Muscle of leg (tissue), 11 donors: ENCODE data around the gene ATF7. TPM values are rescaled to one million over a fixed set of nuclear protein-coding genes. Genes with fewer than 3 reads are reported as not detected.
"Not testable (repeated sequence)": the region's sequence is repeated elsewhere in the genome, so short reads cannot be mapped to it uniquely, and the experiment has no call there.

Experiments
- DNase-seq: peaks from one replicate; pipeline ENCODE4 v3.0.0; 2013
- H3K27ac ChIP-seq: one replicate; pipeline ENCODE4 v1.5.1; 2013; ENCODE audit warnings: mild to moderate bottlenecking, low read length, control low read depth
- H3K27me3 ChIP-seq: one replicate; pipeline ENCODE4 v1.6.1; 2013; ENCODE audit warnings: low read length; ENCODE audit not compliant: control insufficient read depth, insufficient read depth
- H3K36me3 ChIP-seq: one replicate; pipeline ENCODE4 v1.6.1; 2013; ENCODE audit warnings: low read length; ENCODE audit not compliant: control insufficient read depth, insufficient read depth
- H3K4me1 ChIP-seq: one replicate; pipeline ENCODE4 v1.6.1; 2013; ENCODE audit warnings: low read length; ENCODE audit not compliant: control insufficient read depth, insufficient read depth
- H3K4me3 ChIP-seq: one replicate; pipeline ENCODE4 v1.5.1; 2013; ENCODE audit warnings: low read length, control low read depth
- H3K9me3 ChIP-seq: replicated peaks from 2 replicates; pipeline ENCODE4 v1.6.1; 2013; ENCODE audit warnings: low read depth, low read length; ENCODE audit not compliant: control insufficient read depth
- WGBS: methylation state at CpG from one replicate; pipeline ENCODE4 v1.1.5; 2013; ENCODE audit warnings: missing lambda C conversion rate; ENCODE audit not compliant: insufficient coverage; 5-methylcytosine and 5-hydroxymethylcytosine counted together
- polyA plus RNA-seq, 8 donors: library from polyadenylated mRNA; unstranded; fragments of 120-200 nt; gene quantifications; one replicate each; pipeline versions ENCODE4 v1.2.1 to v1.2.3, GENCODE V29; 2013; ENCODE audit warnings: inconsistent platforms in 1 of 8, low replicate concordance in 1 of 8; ENCODE audit not compliant: insufficient read length in 8 of 8, insufficient read depth in 1 of 8
- total RNA-seq: library from RNA; stranded (reverse); fragments of 120-200 nt; gene quantifications from one replicate; pipeline ENCODE4 v1.2.4, GENCODE V29; 2013

The ATF7 gene
- total and polyA plus RNA-seq, 9 donors, result 18.8 to 53.5 (median 46.3) TPM

DNA sequence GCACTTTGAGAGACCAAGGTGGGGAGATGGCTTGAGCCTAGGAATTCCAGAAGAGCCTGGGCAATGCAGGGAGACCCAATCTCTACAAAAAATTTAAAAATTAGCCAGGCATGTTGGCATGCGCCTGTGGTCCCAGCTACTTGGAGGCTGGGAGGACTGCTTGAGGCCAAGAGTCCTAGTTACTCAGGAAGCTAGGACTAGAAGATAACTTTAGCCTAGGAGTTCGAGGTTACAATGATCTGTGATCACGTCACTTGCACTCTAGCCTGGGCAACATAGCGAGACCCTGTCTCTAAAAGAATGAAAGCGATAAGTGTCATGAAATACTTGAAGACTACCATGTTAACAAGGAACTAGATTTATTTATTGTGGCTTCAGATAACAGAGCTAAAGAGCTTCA, 3.5 kb downstream of the ATF7 start:
- no peaks in the 10 kb centered on the region for H3K27me3 ChIP-seq
- H3K4me3 ChIP-seq, result no peak overlapping the region
- no peaks in the 10 kb centered on the region for H3K9me3 ChIP-seq
- H3K27ac ChIP-seq, result peak overlapping the region; percentile 97
- H3K36me3 ChIP-seq, result no peaks in the 10 kb centered on the region
- H3K4me1 ChIP-seq, result peaks cover 12% of the 10 kb centered on the region
- DNase-seq, result no peak
- WGBS, result 89% methylated on average over 4 of the region's 5 CpGs

GRCh38 chr12:53618275-53618674, 7.9 kb downstream of the ATF7 start:
- Histone ChIP-seq H3K4me1 (peaks cover 3% of the 10 kb centered on the region), H3K36me3 (peaks cover 10% of the 10 kb centered on the region), H3K27me3 (no peaks in the 10 kb centered on the region), H3K27ac (peak overlapping the region; percentile 47), H3K9me3 (no peaks in the 10 kb centered on the region), H3K4me3 (no peak overlapping the region)
- WGBS, result no CpG with 5 or more reads among the region's 3 CpGs
- DNase-seq, result no peak

DNA sequence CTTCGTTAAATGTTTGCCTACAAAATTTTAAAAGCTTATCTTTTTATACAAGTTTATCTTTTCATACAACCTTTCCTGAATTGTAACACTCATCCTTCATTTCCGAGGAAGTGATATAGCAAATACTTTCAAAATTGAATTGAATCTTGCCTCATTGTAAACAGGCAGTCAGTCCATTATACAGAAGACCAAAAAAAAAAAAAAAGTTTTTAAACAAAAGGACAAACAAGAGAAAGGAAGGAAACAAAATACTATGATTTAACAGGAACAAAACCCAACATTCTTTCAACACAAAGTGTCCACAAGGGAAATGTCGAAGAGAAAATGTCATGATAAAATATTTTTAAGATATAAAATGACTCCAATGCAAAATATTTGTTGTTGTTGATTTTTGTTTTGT, 8.5 kb downstream of the ATF7 start:
- Histone ChIP-seq H3K9me3 (no peaks in the 10 kb centered on the region), H3K27ac (no peak overlapping the region), H3K27me3 (no peaks in the 10 kb centered on the region), H3K36me3 (peaks cover 10% of the 10 kb centered on the region), H3K4me3 (no peak overlapping the region), H3K4me1 (peaks cover 2% of the 10 kb centered on the region)
- WGBS, result no CpG with 5 or more reads among the region's 3 CpGs
- DNase-seq, result no peak

DNA sequence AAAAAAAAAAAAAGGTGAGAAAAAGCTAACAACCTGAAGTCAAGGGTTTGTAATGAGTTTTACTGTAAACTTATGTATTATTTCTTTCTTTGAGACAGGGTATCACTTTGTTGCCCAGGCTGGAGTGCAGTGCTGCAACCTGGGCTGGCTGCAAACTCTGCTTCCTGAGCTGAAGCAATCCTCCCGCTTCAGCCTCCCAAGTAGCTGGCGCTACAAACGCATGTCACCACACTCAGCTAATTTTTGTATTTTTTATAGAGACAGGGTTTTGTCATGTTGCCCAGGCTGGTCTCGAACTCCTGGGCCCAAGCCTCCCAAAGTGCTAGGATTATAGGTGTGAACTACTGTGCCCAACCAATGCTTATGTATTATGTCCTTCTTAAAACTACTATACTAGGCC, 9.2 kb downstream of the ATF7 start:
- H3K36me3 ChIP-seq, result peaks cover 10% of the 10 kb centered on the region
- H3K9me3 ChIP-seq, result no peaks in the 10 kb centered on the region
- no peak overlapping the region for H3K27ac ChIP-seq
- no peak for DNase-seq
- H3K27me3 ChIP-seq, result no peaks in the 10 kb centered on the region
- H3K4me3 ChIP-seq, result no peak overlapping the region
- WGBS, result no CpG with 5 or more reads among the region's 4 CpGs
- H3K4me1 ChIP-seq, result no peaks in the 10 kb centered on the region

DNA sequence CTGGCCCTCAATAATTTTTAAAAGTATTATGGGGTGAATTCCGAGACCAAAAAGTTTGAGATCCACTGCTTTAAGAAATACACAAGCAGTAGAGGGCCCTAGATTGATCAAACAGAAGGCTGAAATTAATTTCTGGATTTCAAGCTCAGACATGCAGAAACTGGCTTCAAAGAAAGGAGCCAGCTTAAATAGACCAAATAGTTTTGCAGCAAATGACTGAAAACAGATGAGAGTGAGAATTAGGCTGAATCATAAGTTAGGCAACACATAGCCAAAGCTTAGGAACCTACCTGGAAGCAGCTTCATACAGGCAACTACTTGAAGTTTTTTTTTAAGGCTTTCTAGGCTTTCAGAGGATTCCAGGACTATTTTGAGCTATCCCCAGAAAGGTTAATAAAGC, 12.4 kb downstream of the ATF7 start:
- Histone ChIP-seq H3K27me3 (no peaks in the 10 kb centered on the region), H3K4me1 (no peaks in the 10 kb centered on the region), H3K36me3 (peaks cover 16% of the 10 kb centered on the region), H3K27ac (no peak overlapping the region), H3K9me3 (no peaks in the 10 kb centered on the region), H3K4me3 (no peak overlapping the region)
- DNase-seq, result no peak
- WGBS, result no CpG with 5 or more reads among the region's 1 CpG

- Histone ChIP-seq H3K9me3 (no peaks in the 10 kb centered on the region), H3K27ac (no peak overlapping the region), H3K27me3 (no peaks in the 10 kb centered on the region), H3K36me3 (peaks cover 19% of the 10 kb centered on the region), H3K4me1 (no peaks in the 10 kb centered on the region), H3K4me3 (no peak overlapping the region)
- no peak for DNase-seq
- WGBS, result no CpG with 5 or more reads among the region's 2 CpGs
Measured at GRCh38 chr12:53612978-53613377, 13.2 kb downstream of the ATF7 start.

GRCh38 chr12:53611304-53611703, 14.9 kb downstream of the ATF7 start:
- H3K27ac ChIP-seq, result no peak overlapping the region
- no peaks in the 10 kb centered on the region for H3K4me1 ChIP-seq
- WGBS, result 94% methylated on average over 4 of the region's 8 CpGs
- no peak overlapping the region for H3K4me3 ChIP-seq
- no peak for DNase-seq
- peaks cover 16% of the 10 kb centered on the region for H3K36me3 ChIP-seq
- H3K27me3 ChIP-seq, result no peaks in the 10 kb centered on the region
- H3K9me3 ChIP-seq, result no peaks in the 10 kb centered on the region

GRCh38 chr12:53606688-53607087, 19.5 kb downstream of the ATF7 start:
- not testable (repeated sequence) for H3K27me3 ChIP-seq, H3K9me3 ChIP-seq, H3K4me1 ChIP-seq, DNase-seq, H3K36me3 ChIP-seq, H3K27ac ChIP-seq, H3K4me3 ChIP-seq
- no CpG with 5 or more reads among the region's 5 CpGs for WGBS

DNA sequence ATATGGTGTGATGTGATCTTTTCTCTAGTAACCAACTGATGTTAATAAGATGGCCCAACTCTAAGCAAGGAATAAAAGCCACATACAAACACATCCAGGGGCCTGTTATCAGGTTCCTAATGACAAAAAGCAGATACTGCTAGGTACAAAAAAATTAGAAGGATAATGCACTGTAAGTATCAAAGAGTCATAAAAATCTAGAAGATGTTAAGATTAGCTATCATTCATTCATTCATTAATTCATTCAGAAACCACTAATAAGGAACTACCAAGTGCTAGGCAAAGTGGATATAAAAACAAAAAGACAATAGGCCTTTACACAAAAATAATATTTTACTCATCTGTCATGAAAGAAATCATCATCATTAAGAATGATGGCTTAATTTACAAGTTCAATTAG, 21.6 kb downstream of the ATF7 start:
- no peak for DNase-seq
- peaks cover 8% of the 10 kb centered on the region for H3K36me3 ChIP-seq
- H3K4me3 ChIP-seq, result no peak overlapping the region
- no peak overlapping the region for H3K27ac ChIP-seq
- H3K4me1 ChIP-seq, result peaks cover 6% of the 10 kb centered on the region
- H3K27me3 ChIP-seq, result no peaks in the 10 kb centered on the region
- H3K9me3 ChIP-seq, result no peaks in the 10 kb centered on the region

- Histone ChIP-seq H3K4me1 (peaks cover 6% of the 10 kb centered on the region), H3K36me3 (peaks cover 5% of the 10 kb centered on the region), H3K9me3 (no peaks in the 10 kb centered on the region), H3K27ac (no peak overlapping the region), H3K27me3 (no peaks in the 10 kb centered on the region), H3K4me3 (no peak overlapping the region)
- no peak for DNase-seq
Measured at GRCh38 chr12:53603804-53604203, 22.4 kb downstream of the ATF7 start.

- Histone ChIP-seq H3K4me3 (no peak overlapping the region), H3K36me3 (peaks cover 2% of the 10 kb centered on the region), H3K27ac (no peak overlapping the region), H3K27me3 (no peaks in the 10 kb centered on the region), H3K9me3 (no peaks in the 10 kb centered on the region), H3K4me1 (peaks cover 6% of the 10 kb centered on the region)
- no peak for DNase-seq
Measured at GRCh38 chr12:53603196-53603595, 23.0 kb downstream of the ATF7 start.
